DND-41 (cell line): ENCODE data around the gene ARFIP1.

Experiments used
- ATAC-seq: fragments of 200-7000 bp; cut with Tn5 transposase; 3 replicates; pipeline ENCODE4 v1.9.1; 2021; ENCODE audit warnings: low read depth; ENCODE audit not compliant: insufficient read depth
- DNase-seq: peaks from one replicate; pipeline ENCODE4 v3.0.0-alpha.2; 2020
- H2AFZ ChIP-seq: 2 replicates; pipeline ENCODE4 v1.6.0; 2012; ENCODE audit warnings: low read depth, low read length
- H3K27ac ChIP-seq: 2 replicates; pipeline ENCODE4 v1.5.1; 2012; ENCODE audit warnings: low read length, inconsistent platforms
- H3K27me3 ChIP-seq: fragments of 200-600 bp; sonication (generic); 2 replicates; pipeline ENCODE4 v1.6.0; 2012; ENCODE audit warnings: low read length, mild to moderate bottlenecking, inconsistent platforms; ENCODE audit not compliant: insufficient read depth, poor library complexity
- H3K36me3 ChIP-seq: 2 replicates; pipeline ENCODE4 v1.5.1; 2012; ENCODE audit warnings: low read length, inconsistent platforms; ENCODE audit not compliant: insufficient read depth
- H3K4me1 ChIP-seq: 2 replicates; pipeline ENCODE4 v1.5.1; 2012; ENCODE audit warnings: mild to moderate bottlenecking, low read length; ENCODE audit not compliant: insufficient read depth
- H3K4me2 ChIP-seq: 2 replicates; pipeline ENCODE4 v1.6.0; 2012; ENCODE audit warnings: mild to moderate bottlenecking, moderate library complexity, low read length, inconsistent platforms; ENCODE audit not compliant: insufficient read depth
- H3K4me3 ChIP-seq, 2 experiments: fragments of 200-600 bp in 1 of 2; shearing (Covaris generic) in 1 of 2; 2 replicates each; pipeline ENCODE4 v1.5.1; 2012 to 2016; ENCODE audit warnings: inconsistent platforms in 2 of 2, low read length in 2 of 2, mild to moderate bottlenecking in 2 of 2, low read depth in 1 of 2, moderate library complexity in 1 of 2
- H3K79me2 ChIP-seq: 2 replicates; pipeline ENCODE4 v1.6.0; 2012; ENCODE audit warnings: low read length, inconsistent platforms; ENCODE audit not compliant: insufficient read depth
- H3K9ac ChIP-seq: 2 replicates; pipeline ENCODE4 v1.6.0; 2012; ENCODE audit warnings: low read depth, mild to moderate bottlenecking, inconsistent platforms, low read length, moderate library complexity
- H3K9me3 ChIP-seq: 2 replicates; pipeline ENCODE4 v1.5.1; 2012; ENCODE audit warnings: low read length, moderate library complexity, mild to moderate bottlenecking, inconsistent platforms; ENCODE audit not compliant: insufficient read depth, severe bottlenecking
- H4K20me1 ChIP-seq: 2 replicates; pipeline ENCODE4 v1.6.0; 2012; ENCODE audit warnings: low read length; ENCODE audit not compliant: insufficient read depth
- EZH2 ChIP-seq: IDR thresholded peaks from 3 replicates; pipeline ENCODE4 v1.6.1; 2012; ENCODE audit warnings: borderline replicate concordance, low read depth, mild to moderate bottlenecking, moderate library complexity, low read length, inconsistent platforms; ENCODE audit not compliant: severe bottlenecking
- TF ChIP-seq, protein P1 (sequence below): IDR thresholded peaks from 2 replicates; pipeline ENCODE4 v1.5.1; 2012; ENCODE audit warnings: borderline replicate concordance, low read length, moderate library complexity, mild to moderate bottlenecking; ENCODE audit not compliant: poor library complexity, severe bottlenecking; ENCODE audit errors: extremely low read depth

Gene ARFIP1

DNA sequence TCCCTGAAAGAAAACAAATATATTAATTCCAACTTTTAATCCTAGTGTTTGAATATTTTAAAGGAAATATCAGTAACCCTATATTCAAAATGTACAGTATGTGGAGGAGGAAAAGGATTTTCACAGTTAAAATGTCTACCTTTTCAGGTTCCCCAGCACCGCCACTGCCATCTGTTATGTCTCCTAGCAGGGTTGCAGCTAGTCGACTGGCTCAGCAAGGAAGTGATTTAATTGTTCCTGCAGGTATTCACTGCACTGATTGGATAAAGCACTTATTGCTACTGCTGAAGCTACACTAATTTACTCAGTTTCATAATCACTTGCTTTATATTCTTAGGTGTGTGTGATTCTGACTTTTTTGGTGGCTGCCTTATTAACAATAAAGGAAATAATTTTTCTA lies 90.9 kb downstream of the ARFIP1 start:
- Histone ChIP-seq H3K4me2 (no peak overlapping the region), H3K9me3 (no peaks in the 10 kb centered on the region), H3K4me1 (no peaks in the 10 kb centered on the region), H4K20me1 (no peaks in the 10 kb centered on the region), H3K36me3 (peaks cover 3% of the 10 kb centered on the region; the same call in 1 of the 2 replicates), H3K79me2 (no peaks in the 10 kb centered on the region), H3K9ac (no peak overlapping the region), H3K27ac (no peak overlapping the region), H2AFZ (no peak overlapping the region), H3K4me3 (no peak overlapping the region), H3K27me3 (no peaks in the 10 kb centered on the region)
- no peak for ATAC-seq
- no peak for DNase-seq
- TF ChIP-seq, protein P1, sequence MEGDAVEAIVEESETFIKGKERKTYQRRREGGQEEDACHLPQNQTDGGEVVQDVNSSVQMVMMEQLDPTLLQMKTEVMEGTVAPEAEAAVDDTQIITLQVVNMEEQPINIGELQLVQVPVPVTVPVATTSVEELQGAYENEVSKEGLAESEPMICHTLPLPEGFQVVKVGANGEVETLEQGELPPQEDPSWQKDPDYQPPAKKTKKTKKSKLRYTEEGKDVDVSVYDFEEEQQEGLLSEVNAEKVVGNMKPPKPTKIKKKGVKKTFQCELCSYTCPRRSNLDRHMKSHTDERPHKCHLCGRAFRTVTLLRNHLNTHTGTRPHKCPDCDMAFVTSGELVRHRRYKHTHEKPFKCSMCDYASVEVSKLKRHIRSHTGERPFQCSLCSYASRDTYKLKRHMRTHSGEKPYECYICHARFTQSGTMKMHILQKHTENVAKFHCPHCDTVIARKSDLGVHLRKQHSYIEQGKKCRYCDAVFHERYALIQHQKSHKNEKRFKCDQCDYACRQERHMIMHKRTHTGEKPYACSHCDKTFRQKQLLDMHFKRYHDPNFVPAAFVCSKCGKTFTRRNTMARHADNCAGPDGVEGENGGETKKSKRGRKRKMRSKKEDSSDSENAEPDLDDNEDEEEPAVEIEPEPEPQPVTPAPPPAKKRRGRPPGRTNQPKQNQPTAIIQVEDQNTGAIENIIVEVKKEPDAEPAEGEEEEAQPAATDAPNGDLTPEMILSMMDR = no peak
- TF ChIP-seq EZH2 = no peak

DNA sequence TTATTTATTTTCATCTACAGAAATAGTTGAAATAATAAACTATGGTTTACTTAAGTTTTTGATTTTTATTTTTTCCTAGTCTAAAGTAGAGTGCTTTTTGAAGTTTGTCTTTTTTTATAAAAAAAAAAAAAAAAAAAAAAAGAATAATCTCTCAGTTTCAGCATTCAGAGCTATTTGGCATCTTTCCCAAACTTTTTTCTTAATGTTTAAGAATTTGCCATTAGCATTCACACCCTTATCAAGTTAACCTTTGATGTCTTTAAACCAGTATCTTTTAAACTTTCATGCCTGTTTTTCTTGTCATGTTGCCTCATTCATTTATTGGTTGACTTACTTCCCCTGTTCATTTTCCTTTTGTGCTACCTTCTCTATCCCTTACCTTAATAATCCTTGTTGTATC lies 95.5 kb downstream of the ARFIP1 start:
- no peak for DNase-seq
- no peak for ATAC-seq
- H3K4me2 ChIP-seq = no peak overlapping the region
- H4K20me1 ChIP-seq = no peaks in the 10 kb centered on the region
- H2AFZ ChIP-seq = no peak overlapping the region
- H3K9ac ChIP-seq = no peak overlapping the region
- no peaks in the 10 kb centered on the region for H3K27me3 ChIP-seq
- TF ChIP-seq, protein P1 = no peak
- H3K9me3 ChIP-seq = peaks cover 12% of the 10 kb centered on the region
- no peaks in the 10 kb centered on the region for H3K79me2 ChIP-seq
- no peak overlapping the region for H3K27ac ChIP-seq
- no peaks in the 10 kb centered on the region for H3K4me1 ChIP-seq
- no peak overlapping the region for H3K4me3 ChIP-seq
- H3K36me3 ChIP-seq = peaks cover 16% of the 10 kb centered on the region; the same call in 1 of the 2 replicates

DNA sequence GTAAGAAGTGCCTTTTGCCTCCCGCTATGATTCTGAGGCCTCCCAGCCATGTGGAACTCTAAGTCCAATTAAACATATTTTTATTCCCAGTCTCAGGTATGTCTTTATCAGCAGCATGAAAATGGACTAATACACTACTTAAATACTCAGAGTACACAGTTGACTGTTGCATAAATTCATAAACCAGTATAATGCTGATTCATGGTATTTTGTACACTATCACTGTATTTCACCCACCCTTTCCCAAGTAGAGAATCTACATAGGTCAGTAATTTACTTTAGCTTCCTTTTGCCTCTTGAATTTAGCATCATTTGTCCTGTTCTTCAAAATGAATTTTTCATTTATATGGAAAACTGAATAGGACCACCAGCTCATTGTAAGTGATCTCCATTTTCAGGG lies 98.1 kb downstream of the ARFIP1 start:
- Histone ChIP-seq H3K9me3 (peaks cover 12% of the 10 kb centered on the region), H4K20me1 (no peaks in the 10 kb centered on the region), H3K79me2 (no peaks in the 10 kb centered on the region), H3K27ac (no peak overlapping the region), H3K36me3 (peaks cover 18% of the 10 kb centered on the region; the same call in 1 of the 2 replicates), H3K27me3 (no peaks in the 10 kb centered on the region), H3K4me2 (no peak overlapping the region), H3K4me1 (no peaks in the 10 kb centered on the region), H3K9ac (no peak overlapping the region), H3K4me3 (no peak overlapping the region), H2AFZ (no peak overlapping the region)
- TF ChIP-seq EZH2 = no peak
- TF ChIP-seq, protein P1 = no peak
- no peak for ATAC-seq
- no peak for DNase-seq

DNA sequence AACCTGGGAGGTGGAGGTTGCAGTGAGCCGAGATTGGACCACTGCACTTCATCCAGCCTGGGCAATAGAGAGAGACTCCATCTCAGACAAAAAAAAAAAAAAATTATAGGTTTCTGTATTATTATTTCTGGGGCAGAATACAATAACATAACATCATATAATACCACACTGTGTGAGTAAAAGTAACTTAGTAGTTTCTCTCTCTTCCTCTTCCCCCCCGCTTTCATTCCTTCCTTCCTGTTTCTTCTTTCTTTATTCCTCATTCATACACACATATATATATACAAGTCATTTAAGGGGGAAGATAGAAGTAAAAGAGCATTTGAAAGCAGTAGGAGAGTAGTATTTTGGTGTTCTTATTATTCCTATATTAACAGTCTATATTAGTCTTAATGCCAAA lies 100.5 kb downstream of the ARFIP1 start:
- Histone ChIP-seq H2AFZ (no peak overlapping the region), H3K4me2 (no peak overlapping the region), H4K20me1 (no peaks in the 10 kb centered on the region), H3K4me1 (no peaks in the 10 kb centered on the region), H3K79me2 (no peaks in the 10 kb centered on the region), H3K27me3 (no peaks in the 10 kb centered on the region), H3K9me3 (peaks cover 12% of the 10 kb centered on the region), H3K36me3 (peaks cover 15% of the 10 kb centered on the region; the same call in 1 of the 2 replicates), H3K4me3 (no peak overlapping the region), H3K9ac (no peak overlapping the region), H3K27ac (no peak overlapping the region)
- TF ChIP-seq, protein P1 = no peak
- TF ChIP-seq EZH2 = no peak
- DNase-seq = no peak
- ATAC-seq = no peak
